Measurements from ENCODE around the gene CBLN3.

DNA sequence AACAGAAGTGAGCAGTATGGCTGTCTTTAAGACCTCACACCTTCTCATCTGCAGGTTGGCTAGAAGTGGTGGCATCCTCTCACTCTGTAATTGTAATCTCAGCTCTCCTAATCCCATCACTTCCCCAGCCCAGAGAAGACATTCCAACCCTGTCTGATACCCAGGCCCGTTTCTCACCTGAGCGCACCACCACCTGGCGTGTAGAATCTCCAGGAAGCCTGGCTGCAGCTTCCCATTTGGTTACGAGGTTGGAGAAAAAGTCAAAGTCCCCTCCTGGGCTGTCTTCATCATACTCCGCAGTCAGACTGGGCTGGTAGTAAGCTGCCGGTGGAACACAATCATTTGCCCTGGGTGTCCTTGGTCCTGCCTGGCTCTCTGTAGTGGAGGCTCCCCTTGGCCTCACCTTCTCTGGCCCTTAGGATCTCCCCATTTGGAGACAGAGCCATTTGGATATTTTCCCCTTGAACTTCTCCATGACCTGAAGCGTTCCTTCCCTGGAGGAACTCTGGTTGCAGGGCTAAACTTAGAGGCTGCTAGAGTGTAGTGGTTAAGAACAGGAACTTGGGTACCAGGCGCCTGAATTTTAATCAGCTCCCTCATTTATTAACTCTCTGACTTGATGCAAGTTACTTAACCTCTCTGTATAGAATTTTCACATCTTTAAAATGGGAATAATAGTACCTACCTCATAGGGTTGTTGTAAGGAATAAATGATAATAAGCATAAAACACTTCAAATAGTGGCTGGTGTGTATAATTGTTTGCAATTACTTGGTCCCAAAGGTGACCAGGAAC is 11.3 kb upstream of the CBLN3 start:
- TF ChIP-seq, protein P1, sequence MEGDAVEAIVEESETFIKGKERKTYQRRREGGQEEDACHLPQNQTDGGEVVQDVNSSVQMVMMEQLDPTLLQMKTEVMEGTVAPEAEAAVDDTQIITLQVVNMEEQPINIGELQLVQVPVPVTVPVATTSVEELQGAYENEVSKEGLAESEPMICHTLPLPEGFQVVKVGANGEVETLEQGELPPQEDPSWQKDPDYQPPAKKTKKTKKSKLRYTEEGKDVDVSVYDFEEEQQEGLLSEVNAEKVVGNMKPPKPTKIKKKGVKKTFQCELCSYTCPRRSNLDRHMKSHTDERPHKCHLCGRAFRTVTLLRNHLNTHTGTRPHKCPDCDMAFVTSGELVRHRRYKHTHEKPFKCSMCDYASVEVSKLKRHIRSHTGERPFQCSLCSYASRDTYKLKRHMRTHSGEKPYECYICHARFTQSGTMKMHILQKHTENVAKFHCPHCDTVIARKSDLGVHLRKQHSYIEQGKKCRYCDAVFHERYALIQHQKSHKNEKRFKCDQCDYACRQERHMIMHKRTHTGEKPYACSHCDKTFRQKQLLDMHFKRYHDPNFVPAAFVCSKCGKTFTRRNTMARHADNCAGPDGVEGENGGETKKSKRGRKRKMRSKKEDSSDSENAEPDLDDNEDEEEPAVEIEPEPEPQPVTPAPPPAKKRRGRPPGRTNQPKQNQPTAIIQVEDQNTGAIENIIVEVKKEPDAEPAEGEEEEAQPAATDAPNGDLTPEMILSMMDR (IDR thresholded peaks at IDR 0.05; ENCODE audit: low read depth, low read length, missing input control): no peak
- no peak for TF ChIP-seq TAF1 (conservative IDR thresholded peaks at IDR 0.05)
- no peak for TF ChIP-seq SP1 (IDR thresholded peaks at IDR 0.05)
- no peak for TF ChIP-seq JUND (IDR thresholded peaks at IDR 0.05)
- no peak for TF ChIP-seq FOXA1 (IDR thresholded peaks at IDR 0.05)
- TF ChIP-seq, protein P2, sequence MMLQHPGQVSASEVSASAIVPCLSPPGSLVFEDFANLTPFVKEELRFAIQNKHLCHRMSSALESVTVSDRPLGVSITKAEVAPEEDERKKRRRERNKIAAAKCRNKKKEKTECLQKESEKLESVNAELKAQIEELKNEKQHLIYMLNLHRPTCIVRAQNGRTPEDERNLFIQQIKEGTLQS (IDR thresholded peaks at IDR 0.05): no peak
- no peak for TF ChIP-seq FOXA2 (IDR thresholded peaks at IDR 0.05)
- no peak for TF ChIP-seq RAD21 (IDR thresholded peaks at IDR 0.05)
- TF ChIP-seq, protein P3, sequence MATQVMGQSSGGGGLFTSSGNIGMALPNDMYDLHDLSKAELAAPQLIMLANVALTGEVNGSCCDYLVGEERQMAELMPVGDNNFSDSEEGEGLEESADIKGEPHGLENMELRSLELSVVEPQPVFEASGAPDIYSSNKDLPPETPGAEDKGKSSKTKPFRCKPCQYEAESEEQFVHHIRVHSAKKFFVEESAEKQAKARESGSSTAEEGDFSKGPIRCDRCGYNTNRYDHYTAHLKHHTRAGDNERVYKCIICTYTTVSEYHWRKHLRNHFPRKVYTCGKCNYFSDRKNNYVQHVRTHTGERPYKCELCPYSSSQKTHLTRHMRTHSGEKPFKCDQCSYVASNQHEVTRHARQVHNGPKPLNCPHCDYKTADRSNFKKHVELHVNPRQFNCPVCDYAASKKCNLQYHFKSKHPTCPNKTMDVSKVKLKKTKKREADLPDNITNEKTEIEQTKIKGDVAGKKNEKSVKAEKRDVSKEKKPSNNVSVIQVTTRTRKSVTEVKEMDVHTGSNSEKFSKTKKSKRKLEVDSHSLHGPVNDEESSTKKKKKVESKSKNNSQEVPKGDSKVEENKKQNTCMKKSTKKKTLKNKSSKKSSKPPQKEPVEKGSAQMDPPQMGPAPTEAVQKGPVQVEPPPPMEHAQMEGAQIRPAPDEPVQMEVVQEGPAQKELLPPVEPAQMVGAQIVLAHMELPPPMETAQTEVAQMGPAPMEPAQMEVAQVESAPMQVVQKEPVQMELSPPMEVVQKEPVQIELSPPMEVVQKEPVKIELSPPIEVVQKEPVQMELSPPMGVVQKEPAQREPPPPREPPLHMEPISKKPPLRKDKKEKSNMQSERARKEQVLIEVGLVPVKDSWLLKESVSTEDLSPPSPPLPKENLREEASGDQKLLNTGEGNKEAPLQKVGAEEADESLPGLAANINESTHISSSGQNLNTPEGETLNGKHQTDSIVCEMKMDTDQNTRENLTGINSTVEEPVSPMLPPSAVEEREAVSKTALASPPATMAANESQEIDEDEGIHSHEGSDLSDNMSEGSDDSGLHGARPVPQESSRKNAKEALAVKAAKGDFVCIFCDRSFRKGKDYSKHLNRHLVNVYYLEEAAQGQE (IDR thresholded peaks at IDR 0.05): no peak
- TF ChIP-seq HNF4G (IDR thresholded peaks at IDR 0.05): no peak
